Esophagus squamous epithelium (tissue), 4 donors: ENCODE results near the gene STARD8.

Source experiments
- CTCF ChIP-seq, 6 experiments: fragments of 450-650 bp in 4 of 6; fragments of 200-600 bp in 2 of 6; sonication (generic) in 2 of 6; IDR thresholded peaks; one replicate each; pipeline ENCODE4 v1.5.1; 2016 to 2019; ENCODE audit warnings: antibody characterized with exemption in 6 of 6, mild to moderate bottlenecking in 4 of 6, moderate library complexity in 4 of 6
- POLR2A ChIP-seq, 4 donors: fragments of 450-650 bp; IDR thresholded peaks; one replicate each; pipeline ENCODE4 v1.6.1; 2017; ENCODE audit warnings: antibody characterized with exemption in 4 of 4, mild to moderate bottlenecking in 4 of 4, moderate library complexity in 3 of 4

- TF ChIP-seq CTCF (IDR thresholded peaks at IDR 0.05) (no peak), POLR2A (IDR thresholded peaks at IDR 0.05) (no peak)
Observed at GRCh38 chrX:68631336-68631735, 16.1 kb upstream of the STARD8 start.
